IMR-90 (cell line): ENCODE results near the gene KRTAP4-9. TPM values are rescaled to one million over a fixed set of nuclear protein-coding genes. Genes with fewer than 3 reads are reported as not detected.
A peak's percentile ranks its signal among the peaks of the same experiment; 100 is the strongest.

Source experiments
- ATAC-seq: fragments of 200-7000 bp; cut with Tn5 transposase; 2 replicates; pipeline ENCODE4 v1.9.1; 2020; ENCODE audit warnings: low read depth, mild to moderate bottlenecking, moderate library complexity
- BruUV-seq: library from RNA; stranded (reverse); fragments of 400-500 nt; replicated peaks from 2 replicates; lab custom pipeline; 2021; lab: Mats Ljungman, UMichigan
- CTCF ChIA-PET: fragments of 300-600 bp; formaldehyde crosslinking; extraction: SDS; loops from one replicate; lab custom pipeline; 2021; ENCODE audit warnings: antibody characterized with exemption; lab: Yijun Ruan, JAX
- POLR2A ChIA-PET: fragments of 300-600 bp; sonication (Branson Sonifier 250); formaldehyde crosslinking; loops from one replicate; lab custom pipeline; 2022; ENCODE audit warnings: antibody characterized with exemption; ENCODE audit not compliant: unreplicated experiment; lab: Charles Lee
- DNase-seq: peaks from one replicate; pipeline ENCODE4 v3.0.0; 2013
- H2AFZ ChIP-seq: replicated peaks from 2 replicates; pipeline ENCODE3; 2013; ENCODE audit warnings: low read length, mild to moderate bottlenecking; ENCODE audit not compliant: poor library complexity
- H2AK5ac ChIP-seq: 2 replicates; pipeline ENCODE4 v1.6.1; 2013; ENCODE audit warnings: low read depth, low read length, inconsistent platforms
- H2AK9ac ChIP-seq: replicated peaks from 2 replicates; pipeline ENCODE3; 2013; ENCODE audit warnings: mild to moderate bottlenecking, low read depth, low read length, moderate library complexity; ENCODE audit not compliant: poor library complexity
- H2BK120ac ChIP-seq: 2 replicates; pipeline ENCODE4 v1.6.1; 2013; ENCODE audit warnings: low read depth, low read length, inconsistent platforms
- H2BK15ac ChIP-seq: 3 replicates; pipeline ENCODE4 v1.6.1; 2013; ENCODE audit warnings: low read depth, low read length, inconsistent platforms
- H2BK20ac ChIP-seq: 2 replicates; pipeline ENCODE4 v1.6.1; 2013; ENCODE audit warnings: low read depth, mild to moderate bottlenecking, inconsistent platforms, low read length, moderate library complexity
- H2BK5ac ChIP-seq: 2 replicates; pipeline ENCODE4 v1.6.1; 2013; ENCODE audit warnings: mild to moderate bottlenecking, low read depth, low read length, inconsistent platforms; ENCODE audit not compliant: poor library complexity, severe bottlenecking
- H3K14ac ChIP-seq: replicated peaks from 2 replicates; pipeline ENCODE4 v1.6.1; 2013; ENCODE audit warnings: low read depth, low read length, inconsistent platforms
- H3K18ac ChIP-seq: 2 replicates; pipeline ENCODE4 v1.6.1; 2013; ENCODE audit warnings: low read depth, low read length, control low read depth
- H3K23ac ChIP-seq: 2 replicates; pipeline ENCODE4 v1.6.1; 2013; ENCODE audit warnings: low read depth, low read length, inconsistent platforms
- H3K27ac ChIP-seq: 2 replicates; pipeline ENCODE4 v1.5.1; 2013; ENCODE audit warnings: mild to moderate bottlenecking, control low read depth, low read length; ENCODE audit not compliant: insufficient read depth
- H3K27me3 ChIP-seq: 2 replicates; pipeline ENCODE4 v1.6.1; 2013; ENCODE audit warnings: low read length; ENCODE audit not compliant: control insufficient read depth, insufficient read depth
- H3K36me3 ChIP-seq: 2 replicates; pipeline ENCODE4 v1.6.1; 2013; ENCODE audit warnings: low read length, mixed read lengths; ENCODE audit not compliant: control insufficient read depth, insufficient read depth
- H3K4ac ChIP-seq: 2 replicates; pipeline ENCODE4 v1.6.1; 2013; ENCODE audit warnings: low read depth, low read length, inconsistent platforms
- H3K4me1 ChIP-seq: 2 replicates; pipeline ENCODE4 v1.6.1; 2013; ENCODE audit warnings: low read length, mixed read lengths; ENCODE audit not compliant: control insufficient read depth, insufficient read depth
- H3K4me2 ChIP-seq: 2 replicates; pipeline ENCODE4 v1.6.1; 2013; ENCODE audit warnings: low read depth, mild to moderate bottlenecking, control low read depth, low read length, moderate library complexity
- H3K4me3 ChIP-seq: 2 replicates; pipeline ENCODE4 v1.5.1; 2013; ENCODE audit warnings: low read depth, mild to moderate bottlenecking, control low read depth, low read length, moderate library complexity; ENCODE audit not compliant: insufficient read depth
- H3K56ac ChIP-seq: 2 replicates; pipeline ENCODE4 v1.6.1; 2013; ENCODE audit warnings: low read length, inconsistent platforms; ENCODE audit not compliant: insufficient read depth; ENCODE audit errors: extremely low read depth
- H3K79me1 ChIP-seq, 2 experiments: 2 replicates each; pipeline ENCODE4 v1.6.1; 2013; ENCODE audit warnings: low read length in 2 of 2, inconsistent platforms in 1 of 2, low read depth in 1 of 2
- H3K9ac ChIP-seq: 2 replicates; pipeline ENCODE4 v1.6.1; 2013; ENCODE audit warnings: low read depth, low read length, control low read depth
- H3K9me1 ChIP-seq: 2 replicates; pipeline ENCODE4 v1.6.1; 2013; ENCODE audit warnings: low read length, inconsistent platforms; ENCODE audit not compliant: insufficient read depth
- H3K9me3 ChIP-seq: 2 replicates; pipeline ENCODE4 v1.6.1; 2013; ENCODE audit warnings: low read length; ENCODE audit not compliant: control insufficient read depth, insufficient read depth
- H4K20me1 ChIP-seq: 2 replicates; pipeline ENCODE4 v1.6.1; 2013; ENCODE audit warnings: low read length, inconsistent platforms; ENCODE audit not compliant: insufficient read depth
- H4K5ac ChIP-seq: 2 replicates; pipeline ENCODE4 v1.6.1; 2013; ENCODE audit warnings: mild to moderate bottlenecking, low read depth, low read length, control low read depth
- H4K8ac ChIP-seq, 2 experiments: 2 replicates each; pipeline ENCODE4 v1.6.1; 2013; ENCODE audit warnings: low read depth in 2 of 2, low read length in 2 of 2, control low read depth in 1 of 2, inconsistent platforms in 1 of 2
- H4K91ac ChIP-seq: 2 replicates; pipeline ENCODE4 v1.6.1; 2013; ENCODE audit warnings: low read depth, low read length, inconsistent platforms; ENCODE audit not compliant: insufficient read depth
- BHLHE40 ChIP-seq: fragments of 150-350 bp; IDR thresholded peaks from 2 replicates; pipeline ENCODE4 v1.6.1; 2016; ENCODE audit warnings: mild to moderate bottlenecking, low read depth, low read length
- CEBPB ChIP-seq: IDR thresholded peaks from 2 replicates; pipeline ENCODE4 v1.6.1; 2012; ENCODE audit warnings: low read depth, low read length, improper control_type of control experiment
- FOS ChIP-seq: fragments of 150-350 bp; IDR thresholded peaks from 2 replicates; pipeline ENCODE4 v1.6.1; 2016; ENCODE audit warnings: low read depth, low read length
- MAZ ChIP-seq: IDR thresholded peaks from 2 replicates; pipeline ENCODE4 v1.6.1; 2012; ENCODE audit warnings: low read depth, mild to moderate bottlenecking, low read length, improper control_type of control experiment, moderate library complexity, borderline replicate concordance
- MXI1 ChIP-seq: IDR thresholded peaks from 2 replicates; pipeline ENCODE4 v1.6.1; 2012; ENCODE audit warnings: low read depth, mild to moderate bottlenecking, low read length, moderate library complexity, borderline replicate concordance
- NFE2L2 ChIP-seq: fragments of 150-350 bp; IDR thresholded peaks from 2 replicates; pipeline ENCODE4 v1.6.1; 2016; ENCODE audit warnings: low read depth, mild to moderate bottlenecking, low read length
- RAD21 ChIP-seq: IDR thresholded peaks from 2 replicates; pipeline ENCODE4 v1.6.1; 2012; ENCODE audit warnings: low read length, improper control_type of control experiment
- RCOR1 ChIP-seq: IDR thresholded peaks from 2 replicates; pipeline ENCODE4 v1.6.1; 2012; ENCODE audit warnings: mild to moderate bottlenecking, low read length, improper control_type of control experiment; ENCODE audit not compliant: insufficient replicate concordance
- RFX5 ChIP-seq: IDR thresholded peaks from 2 replicates; pipeline ENCODE4 v1.8.0; 2012; ENCODE audit warnings: low read depth, mild to moderate bottlenecking, low read length, moderate library complexity
- SMC3 ChIP-seq: fragments of 150-350 bp; IDR thresholded peaks from 2 replicates; pipeline ENCODE4 v1.6.1; 2016; ENCODE audit warnings: low read depth, mild to moderate bottlenecking, antibody characterized with exemption, low read length, moderate library complexity
- WGBS, 2 experiments: methylation state at CpG; one replicate each; pipeline versions ENCODE4 v1.1.5 to v1.1.7; 2013; ENCODE audit warnings: missing lambda C conversion rate in 2 of 2; ENCODE audit not compliant: insufficient read length in 1 of 2; ENCODE audit errors: extremely low coverage in 2 of 2; 5-methylcytosine and 5-hydroxymethylcytosine counted together
- dilution Hi-C: fragments of 300-500 bp; cut with HindIII; formaldehyde crosslinking; loops from one replicate; pipeline ENCODE4 v1.14.3; 2018; ENCODE audit warnings: low sequenced_read_pairs; ENCODE audit not compliant: unreplicated experiment
- in situ Hi-C: fragments of 300-500 bp; cut with MboI; formaldehyde crosslinking; loops from 3 replicates; pipeline ENCODE4 v1.14.3; 2019; ENCODE audit warnings: low sequenced_read_pairs, inconsistent platforms, mixed read lengths
- intact Hi-C: fragments of 100-400 bp; cut with micrococcal nuclease; formaldehyde crosslinking; loops from 2 replicates; pipeline ENCODE4 v1.10.0; 2022
- polyA plus RNA-seq, 3 experiments: library from polyadenylated mRNA; depleted of rRNA; stranded (reverse); fragments of >200 nt; gene quantifications; 2 replicates each; pipeline ENCODE4 v1.2.3, GENCODE V29; 2012; ENCODE audit warnings: low replicate concordance in 1 of 3
- total RNA-seq: library from RNA; depleted of rRNA; stranded (reverse); fragments of >200 nt; gene quantifications from 2 replicates; pipeline ENCODE4 v1.2.3, GENCODE V29; 2012
- TF ChIP-seq, protein P1 (sequence below): fragments of 150-350 bp; IDR thresholded peaks from 2 replicates; pipeline ENCODE4 v1.6.1; 2017; ENCODE audit warnings: mild to moderate bottlenecking, antibody characterized with exemption, low read length, low read depth
- TF ChIP-seq, protein P2 (sequence below): conservative IDR thresholded peaks from 2 replicates; pipeline ENCODE4 v1.5.1; 2012; ENCODE audit warnings: mild to moderate bottlenecking, low read depth, low read length, improper control_type of control experiment
- TF ChIP-seq, protein P3 (sequence below): fragments of 150-350 bp; IDR thresholded peaks from 2 replicates; pipeline ENCODE4 v1.6.1; 2016; ENCODE audit warnings: low read depth, mild to moderate bottlenecking, low read length, moderate library complexity, borderline replicate concordance

KRTAP4-9 gene
- total and polyA plus RNA-seq, 2 of the 4 experiments (the other 2 are of a cell fraction) = 0.24 TPM; not detected in 1

DNA sequence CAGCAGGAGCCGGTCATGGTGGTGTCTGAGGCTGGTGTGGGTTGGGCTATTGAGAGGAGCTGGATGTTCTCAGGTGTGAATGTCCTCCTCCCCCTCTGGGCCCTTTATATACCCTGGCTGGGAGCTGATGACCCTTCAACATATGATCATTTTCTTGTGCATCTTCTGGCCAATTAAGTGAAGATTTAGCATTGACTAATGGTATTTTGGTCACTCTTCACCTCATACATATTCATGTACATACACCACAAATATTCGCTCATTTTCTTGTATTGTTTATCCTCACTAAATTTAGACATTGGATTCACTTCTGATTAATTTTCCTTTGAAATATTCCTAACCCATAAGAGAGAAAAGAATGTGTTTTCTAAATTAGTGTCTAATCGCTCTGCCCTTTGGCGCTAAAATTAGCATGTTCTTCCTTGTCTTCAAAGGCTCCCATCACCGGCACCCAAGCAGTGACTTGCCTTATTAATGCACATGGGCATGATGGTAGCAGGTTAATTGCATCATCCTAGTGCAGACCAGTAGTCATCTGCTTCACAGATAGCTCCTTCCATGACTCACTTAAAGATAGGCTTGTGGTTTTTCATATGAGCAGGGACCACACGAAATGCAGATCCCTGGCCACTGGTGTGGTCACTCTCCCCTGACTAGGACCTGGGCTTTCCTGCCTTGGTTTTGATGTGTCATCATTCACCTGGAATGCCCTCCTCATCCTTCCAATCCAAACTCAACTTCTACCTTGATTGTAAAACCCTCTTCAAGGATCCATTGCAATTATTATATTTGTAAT lies 39.2 kb upstream of the KRTAP4-9 start, which contains the start of gene KRTAP2-4:
KRTAP2-4 (minus strand) TSS at position 51 of the 796 bp plus-strand sequence; CDS start at position 17, 34 bp downstream.
- H3K4me3 ChIP-seq = no peak within 1 kb of the TSS
- CTCF ChIA-PET = no interaction called here
- TF ChIP-seq MAZ = no peak
- peak; percentile 22 for TF ChIP-seq RAD21
- peak; percentile 59 for TF ChIP-seq RCOR1
- TF ChIP-seq, protein P1, sequence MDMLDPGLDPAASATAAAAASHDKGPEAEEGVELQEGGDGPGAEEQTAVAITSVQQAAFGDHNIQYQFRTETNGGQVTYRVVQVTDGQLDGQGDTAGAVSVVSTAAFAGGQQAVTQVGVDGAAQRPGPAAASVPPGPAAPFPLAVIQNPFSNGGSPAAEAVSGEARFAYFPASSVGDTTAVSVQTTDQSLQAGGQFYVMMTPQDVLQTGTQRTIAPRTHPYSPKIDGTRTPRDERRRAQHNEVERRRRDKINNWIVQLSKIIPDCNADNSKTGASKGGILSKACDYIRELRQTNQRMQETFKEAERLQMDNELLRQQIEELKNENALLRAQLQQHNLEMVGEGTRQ = peak; percentile 17; the same call in 1 of the 2 replicates
- TF ChIP-seq, protein P2, sequence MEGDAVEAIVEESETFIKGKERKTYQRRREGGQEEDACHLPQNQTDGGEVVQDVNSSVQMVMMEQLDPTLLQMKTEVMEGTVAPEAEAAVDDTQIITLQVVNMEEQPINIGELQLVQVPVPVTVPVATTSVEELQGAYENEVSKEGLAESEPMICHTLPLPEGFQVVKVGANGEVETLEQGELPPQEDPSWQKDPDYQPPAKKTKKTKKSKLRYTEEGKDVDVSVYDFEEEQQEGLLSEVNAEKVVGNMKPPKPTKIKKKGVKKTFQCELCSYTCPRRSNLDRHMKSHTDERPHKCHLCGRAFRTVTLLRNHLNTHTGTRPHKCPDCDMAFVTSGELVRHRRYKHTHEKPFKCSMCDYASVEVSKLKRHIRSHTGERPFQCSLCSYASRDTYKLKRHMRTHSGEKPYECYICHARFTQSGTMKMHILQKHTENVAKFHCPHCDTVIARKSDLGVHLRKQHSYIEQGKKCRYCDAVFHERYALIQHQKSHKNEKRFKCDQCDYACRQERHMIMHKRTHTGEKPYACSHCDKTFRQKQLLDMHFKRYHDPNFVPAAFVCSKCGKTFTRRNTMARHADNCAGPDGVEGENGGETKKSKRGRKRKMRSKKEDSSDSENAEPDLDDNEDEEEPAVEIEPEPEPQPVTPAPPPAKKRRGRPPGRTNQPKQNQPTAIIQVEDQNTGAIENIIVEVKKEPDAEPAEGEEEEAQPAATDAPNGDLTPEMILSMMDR = no peak
- TF ChIP-seq MXI1 = no peak
- TF ChIP-seq RFX5 = no peak
- TF ChIP-seq FOS = peak; percentile 95
- peak; percentile 77 for TF ChIP-seq BHLHE40
- no peak for TF ChIP-seq SMC3
- TF ChIP-seq, protein P3, sequence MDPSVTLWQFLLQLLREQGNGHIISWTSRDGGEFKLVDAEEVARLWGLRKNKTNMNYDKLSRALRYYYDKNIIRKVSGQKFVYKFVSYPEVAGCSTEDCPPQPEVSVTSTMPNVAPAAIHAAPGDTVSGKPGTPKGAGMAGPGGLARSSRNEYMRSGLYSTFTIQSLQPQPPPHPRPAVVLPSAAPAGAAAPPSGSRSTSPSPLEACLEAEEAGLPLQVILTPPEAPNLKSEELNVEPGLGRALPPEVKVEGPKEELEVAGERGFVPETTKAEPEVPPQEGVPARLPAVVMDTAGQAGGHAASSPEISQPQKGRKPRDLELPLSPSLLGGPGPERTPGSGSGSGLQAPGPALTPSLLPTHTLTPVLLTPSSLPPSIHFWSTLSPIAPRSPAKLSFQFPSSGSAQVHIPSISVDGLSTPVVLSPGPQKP = no peak
- peak; percentile 56; the same call in 1 of the 2 replicates for TF ChIP-seq NFE2L2
- peak; percentile 99 for TF ChIP-seq CEBPB

More for the DNA sequence above, 39.2 kb upstream of the KRTAP4-9 start, which contains the start of gene KRTAP2-4:
- Histone ChIP-seq H3K27ac (peak within 1 kb of the TSS; percentile 21; the same call in 1 of the 2 replicates), H4K5ac (peak within 1 kb of the TSS; percentile 91; the same call in 1 of the 2 replicates), H2BK120ac (peak within 1 kb of the TSS; percentile 97), H2AK5ac (peak within 1 kb of the TSS; percentile 91), H3K36me3 (no peaks in the 10 kb centered on the region), H2BK20ac (peak within 1 kb of the TSS; percentile 98), H2AK9ac (no peak within 1 kb of the TSS), H3K27me3 (no peaks in the 10 kb centered on the region), H4K8ac (peak within 1 kb of the TSS; percentile 33 to 91; a peak in 3 of 4 replicates), H2BK5ac (peak within 1 kb of the TSS; percentile 94), H3K79me1 (no peaks in the 10 kb centered on the region), H3K9me3 (no peaks in the 10 kb centered on the region), H2BK15ac (peak within 1 kb of the TSS; percentile 95), H3K4me1 (peaks cover 11% of the 10 kb centered on the region; the same call in 1 of the 2 replicates), H3K9ac (no peak within 1 kb of the TSS), H2AFZ (no peak within 1 kb of the TSS), H3K56ac (peak within 1 kb of the TSS; percentile 31), H3K9me1 (peaks cover 7% of the 10 kb centered on the region), H3K14ac (peak within 1 kb of the TSS; percentile 89), H3K4me2 (no peak within 1 kb of the TSS), H3K23ac (peak within 1 kb of the TSS; percentile 80), H4K20me1 (no peaks in the 10 kb centered on the region), H3K18ac (peak within 1 kb of the TSS; percentile 89; the same call in 1 of the 2 replicates), H4K91ac (peak within 1 kb of the TSS; percentile 90), H3K4ac (peak within 1 kb of the TSS; percentile 95)
- POLR2A ChIA-PET = no interaction called here
- DNase-seq (peak; percentile 98), ATAC-seq (peak; percentile 64)
- dilution Hi-C loops = no loop called here
- BruUV-seq = no TSS peak
- in situ Hi-C loops = no loop called here
- intact Hi-C loops = no loop called here
- WGBS, 2 experiments = no CpG with 5 or more reads among the region's 6 CpGs
